NCI-H82 treated with DMSO at 0.1 percent for 48 hours (cell line): ENCODE results near the gene PRKG1.

ENCODE experiments used
- DNase-seq: peaks from one replicate; lab custom pipeline; 2025; ENCODE audit not compliant: unreplicated experiment; lab: John Stamatoyannopoulos, UW

Gene PRKG1

GRCh38 chr10:51074238-51075028, at the start of gene PRKG1:
TSS of gene PRKG1 (plus strand) at chr10:51074487.
- peak; percentile 5 for DNase-seq

DNA sequence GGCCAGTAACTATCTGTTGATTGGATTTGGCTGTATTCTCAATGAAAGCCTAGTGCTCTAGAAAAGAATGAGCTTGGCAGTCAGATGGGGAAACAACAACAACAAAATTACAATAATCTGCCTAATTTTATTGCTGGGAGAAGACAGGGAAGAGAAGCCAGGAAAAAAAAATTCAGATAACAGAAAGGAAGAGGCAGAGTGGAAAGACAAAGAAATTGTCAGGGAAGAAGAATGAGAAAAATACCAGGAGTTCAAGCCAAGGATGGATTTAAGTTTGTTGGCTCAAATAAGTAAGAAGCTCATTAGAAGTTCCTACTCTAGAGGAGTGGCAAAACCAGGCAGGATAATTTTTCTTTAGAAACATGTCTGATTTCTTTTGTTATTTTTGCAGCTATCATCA, 45.9 kb upstream of the PRKG1 start:
- DNase-seq, result no peak

- no peak for DNase-seq
Measured at GRCh38 chr10:51029172-51029641, 45.1 kb upstream of the PRKG1 start.

- DNase-seq, result no peak
Measured at GRCh38 chr10:51030480-51030879, 43.8 kb upstream of the PRKG1 start.

GRCh38 chr10:51031950-51032349, 42.3 kb upstream of the PRKG1 start:
- no peak for DNase-seq

GRCh38 chr10:51034769-51035168, 39.5 kb upstream of the PRKG1 start:
- DNase-seq, result no peak

GRCh38 chr10:51035344-51035743, 38.9 kb upstream of the PRKG1 start:
- no peak for DNase-seq

- no peak for DNase-seq
Measured at GRCh38 chr10:51045871-51046270, 28.4 kb upstream of the PRKG1 start.

- no peak for DNase-seq
Measured at GRCh38 chr10:51046654-51047053, 27.6 kb upstream of the PRKG1 start.

- DNase-seq, result no peak
Measured at GRCh38 chr10:51047857-51048256, 26.4 kb upstream of the PRKG1 start.

DNA sequence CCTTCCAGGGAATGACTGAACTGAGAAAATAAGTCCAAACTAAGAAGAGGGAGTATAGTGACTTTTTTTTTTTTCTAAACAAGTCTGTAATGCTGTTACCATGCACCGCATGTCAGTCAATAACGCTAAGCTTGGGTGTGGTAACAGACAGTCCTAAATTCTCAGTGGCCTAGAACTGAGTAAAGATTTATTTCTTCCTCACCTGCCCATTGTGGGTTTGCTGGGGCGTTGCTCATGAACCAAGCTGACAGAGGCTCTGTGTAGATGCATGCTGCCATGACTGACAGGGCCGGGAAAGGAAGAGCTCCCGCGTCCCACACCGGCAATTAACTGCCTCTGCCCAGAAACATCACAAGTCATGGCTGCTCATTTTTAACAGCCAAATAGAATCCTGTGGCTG, 25.5 kb upstream of the PRKG1 start:
- no peak for DNase-seq

- no peak for DNase-seq
Measured at GRCh38 chr10:51052163-51052562, 22.1 kb upstream of the PRKG1 start.

- DNase-seq, result no peak
Measured at GRCh38 chr10:51057925-51058324, 16.4 kb upstream of the PRKG1 start.

- no peak for DNase-seq
Measured at GRCh38 chr10:51063166-51063565, 11.1 kb upstream of the PRKG1 start.

DNA sequence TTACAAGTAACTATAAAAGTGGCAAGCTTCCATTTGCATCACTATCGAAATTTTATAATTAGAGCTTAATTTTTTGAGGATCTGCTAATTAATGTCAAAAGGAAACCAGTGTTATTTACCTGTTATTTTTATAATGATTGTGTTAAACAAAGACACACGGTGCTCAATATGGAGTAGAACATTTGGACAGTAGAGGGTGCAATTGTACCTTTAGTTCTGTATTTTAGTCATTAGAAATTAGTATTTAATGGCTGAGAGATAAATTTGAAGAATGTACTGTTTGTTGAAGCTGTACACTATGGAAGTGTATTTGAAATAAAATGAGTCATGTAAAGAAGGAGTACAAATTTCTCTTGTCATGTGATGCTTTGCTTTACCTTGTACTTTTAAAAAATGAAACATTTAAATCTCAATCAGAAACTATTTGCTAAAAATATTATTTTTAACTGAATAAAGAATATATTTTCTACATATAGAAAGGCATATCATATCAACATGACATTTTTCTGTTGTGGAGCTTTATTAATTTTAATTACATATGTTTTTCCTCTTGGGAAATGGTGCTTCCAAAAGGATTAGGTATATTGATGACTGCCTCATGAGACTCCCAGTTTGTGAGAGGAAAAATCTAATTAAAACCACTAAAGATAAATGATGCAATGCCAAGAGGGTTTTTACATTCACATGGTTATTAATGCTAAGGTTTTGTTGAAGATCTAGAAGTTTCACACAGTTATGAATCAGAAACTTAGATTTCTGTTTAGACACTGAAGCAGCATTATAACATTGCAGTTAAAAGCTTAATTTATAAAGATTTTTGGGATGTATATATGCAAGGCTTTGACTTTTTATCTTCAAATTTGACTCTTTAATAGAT, 10.4 kb upstream of the PRKG1 start:
- no peak for DNase-seq

GRCh38 chr10:51066231-51066630, 8.1 kb upstream of the PRKG1 start:
- no peak for DNase-seq

GRCh38 chr10:51072210-51072609, 2.1 kb upstream of the PRKG1 start:
- no peak for DNase-seq

GRCh38 chr10:51072921-51073434, 1.3 kb upstream of the PRKG1 start:
- DNase-seq, result no peak

DNA sequence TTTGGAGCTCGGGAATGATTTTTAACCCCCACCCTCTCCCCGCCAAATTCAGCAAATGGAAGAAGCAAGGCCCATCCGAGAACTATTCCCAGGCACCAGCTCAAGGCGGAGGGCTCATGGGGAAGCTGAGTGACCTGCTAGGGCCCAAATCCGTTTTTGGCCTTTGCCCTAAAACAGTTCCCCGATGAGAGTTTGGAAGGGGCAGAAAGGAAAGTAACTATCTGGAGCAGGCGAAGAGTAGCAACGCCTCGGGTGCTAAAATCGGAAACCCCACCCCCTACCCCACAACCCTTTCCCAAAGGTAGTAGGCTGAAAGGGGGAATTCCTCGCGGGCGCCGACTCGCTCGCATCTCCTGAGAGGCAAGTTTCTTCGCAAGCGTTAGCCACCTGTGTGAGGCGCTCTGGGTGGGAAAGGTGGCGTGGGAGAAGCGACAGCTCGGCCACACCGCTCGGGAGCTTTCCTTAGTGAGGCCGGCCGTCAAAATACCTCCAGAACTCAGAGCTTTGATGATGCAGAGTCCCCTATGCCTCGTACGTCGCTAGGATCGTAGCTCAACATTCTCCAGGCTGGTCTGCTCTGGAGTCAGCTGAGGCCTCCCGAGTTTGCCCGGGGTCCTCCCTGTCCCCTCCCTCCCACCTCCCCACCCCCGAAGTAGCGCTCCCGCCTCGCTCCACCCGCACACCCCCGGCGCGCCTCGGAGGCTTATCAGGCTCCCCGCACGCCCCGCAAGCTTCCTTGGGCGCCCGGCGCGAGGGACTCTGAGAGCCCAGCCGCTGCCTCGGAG, 642 bp upstream of the PRKG1 start:
- DNase-seq, result no peak

DNA sequence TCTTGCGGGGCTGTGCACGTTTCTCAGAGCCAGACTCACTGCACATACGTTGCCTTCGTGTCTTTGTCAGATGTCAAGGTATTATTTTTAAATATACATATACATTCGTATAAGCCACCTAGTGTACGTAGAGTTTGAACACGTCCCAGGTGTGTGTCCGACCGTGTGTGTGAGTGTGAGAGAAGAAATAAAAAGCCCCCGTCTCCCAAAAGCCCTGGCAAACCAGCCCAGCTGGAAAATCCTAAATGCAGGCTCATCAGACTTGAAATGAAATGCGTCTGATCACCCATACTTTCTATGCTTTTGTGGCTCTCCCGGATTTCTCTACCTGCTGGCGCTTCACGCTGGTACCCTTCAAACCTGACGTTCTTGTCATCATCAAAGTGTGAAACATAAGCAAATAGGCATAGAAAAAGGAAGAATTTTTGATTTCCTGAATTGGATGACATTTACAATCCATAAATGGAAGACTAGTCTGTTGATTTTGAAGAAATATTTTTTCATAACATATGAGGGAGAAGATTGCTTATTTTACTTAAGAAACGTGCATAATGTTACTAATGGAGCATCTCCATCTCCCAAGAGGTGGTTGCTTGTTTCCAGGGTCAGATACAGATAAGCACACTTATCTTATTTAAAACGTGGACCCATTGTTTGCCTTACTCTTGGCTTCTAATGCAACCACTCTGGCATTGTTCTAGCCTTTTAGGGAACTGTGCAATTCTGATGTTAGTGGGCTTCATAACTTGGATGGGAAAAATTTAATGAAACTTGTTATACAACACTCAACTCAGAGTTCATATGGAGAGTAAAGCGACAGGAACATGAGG, 971 bp downstream of the PRKG1 start:
- no peak for DNase-seq
